ENCODE data around the gene ZBTB7B. TPM values are rescaled to one million over a fixed set of nuclear protein-coding genes. Genes with fewer than 3 reads are reported as not detected.

The ZBTB7B gene
- total RNA-seq, 2 experiments from 2014 or later = 16.3 to 23.2 TPM

GRCh38 chr1:154955718-154956543, 46.7 kb upstream of the ZBTB7B start, which contains the start of gene PBXIP1:
PBXIP1 (minus strand) TSS chr1:154956099; CDS start chr1:154953721, 2,378 bp downstream.
- H3K36me3 ChIP-seq (ENCODE audit: insufficient read depth, low read length) = peaks cover 32% of the 10 kb centered on the region
- ChIA-PET POLR2A (interaction anchor here (0.6 to 1.3 kb wide), 9 partner anchors 16 to 191 kb away, joined by 3 to 8 read pairs (median 4); partner anchors contain the start of genes FLAD1 and PMVK), CTCF (ENCODE audit: unreplicated experiment) (interaction anchor here (0.7 to 3.4 kb wide), 5 partner anchors 12 to 67 kb away, joined by 3 to 13 read pairs (median 4); partner anchors contain the start of gene FLAD1)
- peak within 1 kb of the TSS; percentile 85 for H3K4me2 ChIP-seq (ENCODE audit: low read length)
- peak; percentile 92 for DNase-seq (ENCODE audit: low spot score)
- no peak within 1 kb of the TSS for H2AFZ ChIP-seq (ENCODE audit: low read length)
- H3K4me3 ChIP-seq (ENCODE audit: low read depth, low read length, poor library complexity, severe bottlenecking) = peak within 1 kb of the TSS; percentile 72
- intact Hi-C loops (cut with micrococcal nuclease; ENCODE audit: unreplicated experiment) = no loop called here
- peak within 1 kb of the TSS; percentile 87 for H3K27ac ChIP-seq (ENCODE audit: low read depth, low read length, poor library complexity, severe bottlenecking)
- peaks cover 69% of the 10 kb centered on the region for H3K4me1 ChIP-seq (ENCODE audit: insufficient read depth, low read length, poor library complexity, severe bottlenecking)
- H3K9me2 ChIP-seq (ENCODE audit: insufficient read depth, low read length) = no peaks in the 10 kb centered on the region
- no TSS peak for BruUV-seq (replicated peaks)
- no peaks in the 10 kb centered on the region for H3K9me3 ChIP-seq (ENCODE audit: low read length)
- 0 out of 2 replicates have a peak, but pooled peaks cover 4% of the 10 kb centered on the region for H4K20me1 ChIP-seq (ENCODE audit: insufficient read depth, low read length)
- H3K79me2 ChIP-seq (ENCODE audit: insufficient read depth, low read depth, low read length) = peaks cover 44% of the 10 kb centered on the region
- no peak for TF ChIP-seq EZH2phosphoT487 (IDR thresholded peaks at IDR 0.05; ENCODE audit: borderline replicate concordance, low read depth, low read length)
- peak; percentile 65 for TF ChIP-seq CTCF (conservative IDR thresholded peaks at IDR 0.05; ENCODE audit: low read length)

GRCh38 chr1:154956544-154956941, 46.1 kb upstream of the ZBTB7B start:
- peaks cover 29% of the 10 kb centered on the region for H3K36me3 ChIP-seq (ENCODE audit: insufficient read depth, low read length)
- no TSS peak for BruUV-seq (replicated peaks)
- CTCF ChIA-PET (ENCODE audit: unreplicated experiment) = interaction anchor here (1.3 kb wide), 1 partner anchor 66 kb away, joined by 3 read pairs; no protein-coding TSS in a partner anchor
- DNase-seq (ENCODE audit: low spot score) = no peak
- H3K4me2 ChIP-seq (ENCODE audit: low read length) = peak overlapping the region; percentile 85
- H4K20me1 ChIP-seq (ENCODE audit: insufficient read depth, low read length) = 0 out of 2 replicates have a peak, but pooled peaks cover 4% of the 10 kb centered on the region
- H3K4me1 ChIP-seq (ENCODE audit: insufficient read depth, low read length, poor library complexity, severe bottlenecking) = peaks cover 63% of the 10 kb centered on the region
- TF ChIP-seq EZH2phosphoT487 (IDR thresholded peaks at IDR 0.05; ENCODE audit: borderline replicate concordance, low read depth, low read length) (no peak), CTCF (conservative IDR thresholded peaks at IDR 0.05; ENCODE audit: low read length) (no peak)
- no peaks in the 10 kb centered on the region for H3K9me2 ChIP-seq (ENCODE audit: insufficient read depth, low read length)
- intact Hi-C loops (cut with micrococcal nuclease; ENCODE audit: unreplicated experiment) = no loop called here
- peak overlapping the region; percentile 87 for H3K27ac ChIP-seq (ENCODE audit: low read depth, low read length, poor library complexity, severe bottlenecking)
- POLR2A ChIA-PET = interaction anchor here (1.0 to 1.3 kb wide), 6 partner anchors 15 to 100 kb away, joined by 3 to 8 read pairs (median 4); partner anchors contain the start of genes FLAD1 and PMVK
- H2AFZ ChIP-seq (ENCODE audit: low read length) = no peak overlapping the region
- no peaks in the 10 kb centered on the region for H3K9me3 ChIP-seq (ENCODE audit: low read length)
- H3K79me2 ChIP-seq (ENCODE audit: insufficient read depth, low read depth, low read length) = peaks cover 47% of the 10 kb centered on the region
- H3K4me3 ChIP-seq (ENCODE audit: low read depth, low read length, poor library complexity, severe bottlenecking) = peak overlapping the region; percentile 72

All from OCI-LY7 (cell line).